HG02610 (cell line): ENCODE measurements around the gene HSD17B8.
"Not testable (repeated sequence)": the region's sequence is repeated elsewhere in the genome, so short reads cannot be mapped to it uniquely, and the experiment has no call there.

Source experiments
- ATAC-seq: cut with Tn5 transposase; IDR thresholded peaks from one replicate; pipeline ENCODE4 v1.9.1; 2021; ENCODE audit warnings: mild to moderate bottlenecking, moderate library complexity; ENCODE audit not compliant: unreplicated experiment

The HSD17B8 gene

GRCh38 chr6:33205191-33206026, 954 bp downstream of the HSD17B8 start:
- ATAC-seq = no peak

GRCh38 chr6:33206027-33206863, 1.8 kb downstream of the HSD17B8 start:
- ATAC-seq = no peak

DNA sequence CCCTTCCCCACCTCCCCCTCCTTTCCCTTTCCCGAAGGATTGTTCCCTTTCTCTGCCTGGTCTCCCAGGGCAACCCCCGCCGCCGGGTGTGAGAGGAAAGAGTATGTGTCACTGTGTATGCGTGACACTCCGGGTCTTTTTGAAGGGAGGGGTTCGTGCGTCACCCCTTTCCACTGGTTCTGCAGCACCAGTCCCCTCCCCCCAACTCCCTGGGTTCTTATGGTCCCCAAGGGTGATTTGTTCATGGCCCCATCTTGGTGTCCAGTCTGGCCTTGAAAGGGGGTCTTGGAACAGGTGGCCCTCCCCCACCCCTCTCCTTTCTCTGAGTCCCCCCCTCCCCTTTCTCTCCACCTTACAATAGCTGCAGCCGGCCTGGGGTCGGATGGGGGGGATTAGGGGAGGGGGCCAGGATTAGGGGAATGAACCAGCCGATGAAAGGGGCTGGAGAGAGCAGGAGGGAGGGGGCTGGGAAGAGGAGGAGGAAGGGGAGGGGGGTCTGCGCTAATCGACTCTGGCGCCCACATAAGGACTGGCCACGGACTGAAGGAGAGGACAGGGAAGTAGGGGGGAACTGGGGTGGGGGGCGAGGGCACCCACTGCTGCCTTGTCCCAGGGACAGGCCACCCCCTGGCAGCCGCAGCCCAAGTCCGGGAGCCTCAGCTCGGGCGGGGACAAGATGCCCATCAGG, 2.6 kb downstream of the HSD17B8 start:
- ATAC-seq = no peak

- ATAC-seq = no peak
These were observed 3.2 kb downstream of the HSD17B8 start for GRCh38 chr6:33207552-33208090.

DNA sequence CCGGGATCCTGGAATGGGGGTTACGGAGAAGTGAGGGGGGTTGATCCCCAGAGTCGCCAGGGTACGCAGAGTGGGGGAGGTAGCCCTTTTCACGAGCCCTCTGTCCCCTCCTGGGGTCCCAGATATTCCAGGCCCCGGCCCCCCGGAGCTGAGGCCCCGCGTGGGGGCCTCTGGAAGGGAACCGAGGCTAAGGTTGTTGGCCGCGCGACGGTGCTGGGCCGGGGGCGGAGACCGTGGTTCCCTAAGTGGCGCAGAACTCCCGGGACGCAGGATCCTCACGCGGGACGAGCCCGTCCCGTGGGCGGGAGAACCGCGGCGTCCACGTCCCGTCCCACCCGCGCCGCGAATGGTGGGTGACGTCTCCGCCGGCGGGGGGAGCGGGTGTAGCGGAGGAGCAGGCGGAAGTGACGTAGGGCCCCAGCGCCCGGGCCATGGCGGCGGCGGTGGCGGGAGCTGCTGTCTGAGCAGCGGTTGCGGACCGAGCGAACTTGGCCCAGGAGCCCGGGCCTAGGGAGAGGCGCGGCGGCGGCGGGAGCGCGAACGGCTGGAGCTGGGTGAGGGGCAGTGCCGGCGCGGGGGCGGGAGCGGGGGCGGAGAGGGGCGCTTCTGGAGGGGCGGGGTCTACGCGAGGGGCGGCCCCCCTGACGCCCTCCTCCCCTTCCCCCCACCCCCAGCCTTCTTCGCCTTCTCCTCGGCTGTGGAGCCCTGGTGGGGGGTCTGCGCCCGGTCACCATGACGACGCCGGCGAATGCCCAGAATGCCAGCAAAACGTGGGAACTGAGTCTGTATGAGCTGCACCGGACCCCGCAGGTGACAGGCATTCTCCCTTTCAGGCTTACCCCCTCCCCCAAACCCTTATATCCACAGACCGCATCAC, 3.9 kb downstream of the HSD17B8 start, which contains the start of gene RING1:
Gene RING1 (plus strand): TSS at position 410 of the 877 bp plus-strand sequence. CDS start 323 bp downstream, at position 733.
- ATAC-seq = no peak

- ATAC-seq = no peak
These were observed 5.4 kb downstream of the HSD17B8 start for GRCh38 chr6:33209856-33210255.

GRCh38 chr6:33211136-33211535, 6.7 kb downstream of the HSD17B8 start:
- ATAC-seq = no peak

- no peak for ATAC-seq
These were observed 7.4 kb downstream of the HSD17B8 start for GRCh38 chr6:33211666-33212422.

GRCh38 chr6:33212857-33213165, 8.4 kb downstream of the HSD17B8 start:
- no peak for ATAC-seq

DNA sequence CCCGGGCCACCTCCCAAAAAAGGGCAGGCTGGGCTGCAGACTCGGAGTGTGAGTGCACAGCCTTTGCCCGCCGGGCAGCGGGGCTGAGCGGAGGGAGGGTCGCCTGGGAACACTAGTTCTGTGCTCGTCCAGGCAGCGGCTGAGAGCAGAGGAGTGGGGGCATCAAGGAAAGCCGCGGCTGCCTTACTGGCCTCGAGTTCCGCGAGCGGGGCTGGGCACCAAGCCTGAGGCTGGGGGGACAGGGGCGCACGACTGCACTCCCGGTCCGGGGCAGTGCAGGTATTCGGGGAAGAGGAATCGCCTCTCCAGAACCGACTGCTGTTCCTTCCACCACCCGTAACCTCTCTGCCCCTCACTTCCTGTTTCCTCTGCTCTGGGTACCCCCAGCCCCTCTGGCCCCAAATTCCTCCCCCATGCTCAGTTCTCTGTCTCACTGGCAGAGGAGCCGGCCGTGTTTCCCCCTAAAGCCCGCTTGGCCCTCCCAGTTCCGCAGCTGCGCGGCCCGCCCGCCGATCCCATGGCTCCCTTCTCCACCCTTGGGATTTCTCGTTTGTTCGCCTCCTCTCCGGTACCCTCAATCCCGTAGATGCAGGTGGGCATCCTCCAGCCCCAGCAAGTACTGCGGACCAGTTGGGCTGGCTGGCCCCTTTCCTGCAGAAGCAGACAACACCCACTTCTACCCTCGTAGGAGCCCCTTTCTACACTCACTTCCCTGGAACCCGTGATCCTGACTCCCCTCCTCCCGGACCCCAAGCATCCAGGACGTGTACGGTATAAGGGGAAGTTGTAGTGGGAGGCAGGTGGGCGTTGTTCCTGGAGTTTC, 8.9 kb downstream of the HSD17B8 start:
- no peak for ATAC-seq

DNA sequence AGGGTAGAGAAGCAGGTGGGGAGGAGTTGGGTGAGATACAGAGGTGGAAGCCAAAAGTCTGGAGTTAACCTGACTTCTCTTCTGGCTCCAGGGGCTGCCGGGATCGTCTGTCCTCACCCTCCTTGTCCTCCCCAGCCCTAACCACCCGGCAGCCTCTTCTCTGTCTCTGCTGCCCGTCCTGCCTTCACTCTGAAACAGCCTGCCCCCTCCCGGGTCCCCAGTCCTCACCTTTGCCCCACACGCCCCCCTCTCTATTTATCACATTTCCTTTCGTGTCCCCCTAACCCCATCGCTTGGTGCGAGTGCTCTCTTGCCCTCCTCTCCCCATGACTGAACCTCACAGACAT, 9.5 kb downstream of the HSD17B8 start:
- ATAC-seq = no peak

DNA sequence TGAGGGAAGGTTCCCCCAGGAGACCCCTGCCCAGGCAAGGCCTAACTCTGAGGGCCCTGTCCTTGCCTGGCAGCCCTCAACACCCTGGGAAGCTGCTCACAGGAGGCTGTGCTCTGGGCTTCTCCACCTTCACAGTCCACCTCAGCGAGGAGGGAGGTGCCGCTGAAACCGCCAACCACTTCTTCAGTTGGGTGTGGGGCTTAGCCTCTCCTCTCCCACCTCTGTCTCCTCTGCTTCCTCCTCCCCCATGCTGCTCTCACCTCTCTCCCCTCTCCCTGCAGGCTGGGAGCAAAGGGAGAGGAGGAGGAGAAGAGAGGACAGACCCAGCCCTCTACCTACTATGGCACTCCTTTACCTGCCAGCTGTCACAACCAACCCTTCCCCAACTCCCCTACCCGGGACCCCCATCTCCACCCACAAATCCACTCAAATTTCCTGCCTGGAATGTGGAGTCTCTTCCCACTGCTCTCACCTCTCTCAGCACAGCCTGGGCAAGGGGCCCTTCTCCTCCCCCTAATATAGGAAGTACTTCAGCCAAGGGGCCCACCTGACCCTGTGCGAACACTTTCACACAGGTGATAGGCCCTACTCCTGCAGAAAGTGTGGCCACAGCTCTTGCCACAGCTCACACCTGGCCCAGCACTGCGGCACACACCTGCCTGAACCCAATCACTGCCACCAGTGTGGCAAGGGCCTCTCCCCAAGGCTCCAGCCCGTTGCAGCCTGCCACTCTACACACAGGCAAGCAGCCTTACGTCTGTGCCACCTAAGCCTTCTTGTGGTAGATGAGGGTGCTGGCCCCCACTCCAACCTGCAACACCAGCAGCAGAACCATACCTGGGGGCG, 11.0 kb downstream of the HSD17B8 start:
- ATAC-seq = no peak

DNA sequence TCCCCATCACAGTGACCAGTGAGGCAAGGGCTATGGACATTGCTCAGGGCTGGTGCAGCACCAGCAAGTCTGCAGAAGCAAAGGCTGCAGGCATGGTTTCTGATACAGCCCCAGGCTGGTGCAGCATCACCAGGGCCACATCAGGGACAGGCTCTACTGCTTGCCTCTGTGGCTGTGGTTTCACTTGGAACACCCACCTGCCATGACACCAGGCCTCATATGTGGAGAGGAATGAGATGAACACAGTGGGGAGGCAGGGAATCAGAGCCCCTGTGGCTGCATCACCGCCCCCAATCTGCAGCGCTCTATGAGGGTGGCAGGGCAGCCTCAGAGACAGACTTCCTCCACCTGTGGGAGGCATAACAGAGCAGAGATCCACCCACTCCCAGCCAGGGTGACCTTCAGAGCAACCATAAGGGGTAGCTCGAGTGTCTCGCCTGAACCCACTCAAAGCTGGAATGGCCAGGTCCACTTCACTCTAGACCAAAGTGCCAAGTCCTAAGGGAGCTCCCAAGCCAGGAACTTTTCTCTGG, 11.7 kb downstream of the HSD17B8 start:
- ATAC-seq = no peak

- ATAC-seq = no peak
These were observed 12.8 kb downstream of the HSD17B8 start for GRCh38 chr6:33217246-33217645.

GRCh38 chr6:33217681-33218080, 13.2 kb downstream of the HSD17B8 start:
- ATAC-seq = no peak

DNA sequence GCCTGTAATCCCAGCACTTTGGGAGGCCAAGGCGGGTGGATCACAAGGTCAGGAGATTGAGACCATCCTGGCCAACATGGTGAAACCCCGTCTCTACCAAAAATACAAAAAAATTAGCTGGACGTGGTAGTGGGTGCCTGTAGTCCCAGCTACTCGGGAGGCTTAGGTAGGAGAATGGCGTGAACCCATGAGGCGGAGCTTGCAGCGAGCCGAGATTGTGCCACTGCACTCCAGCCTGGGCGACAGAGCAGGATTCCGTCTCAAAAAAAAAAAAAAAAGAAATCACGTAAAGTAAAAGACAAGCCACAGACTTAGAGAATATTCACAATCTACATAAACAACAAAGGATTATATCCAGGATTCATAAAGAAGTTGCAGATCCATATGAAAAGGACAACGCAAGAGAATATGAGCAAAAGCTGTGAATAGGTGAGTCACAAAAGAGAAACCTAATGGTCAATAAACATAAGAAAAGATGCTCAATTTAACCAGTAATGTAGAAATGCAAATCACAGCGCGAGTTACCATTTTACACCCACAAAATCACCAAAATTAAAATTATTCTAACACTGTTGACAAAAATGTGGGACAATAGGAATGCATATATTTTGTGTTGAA, 22.2 kb downstream of the HSD17B8 start:
- ATAC-seq = not testable (repeated sequence)

GRCh38 chr6:33235221-33235634, 30.8 kb downstream of the HSD17B8 start:
- ATAC-seq = no peak
